WTC11 (cell line): ENCODE results near the gene MSI2.

Experiments used
- CREB1 ChIP-seq: sonication (generic); formaldehyde crosslinking; IDR thresholded peaks from 2 replicates; pipeline ENCODE4 v1.8.0; 2023; ENCODE audit warnings: mild to moderate bottlenecking, missing genetic modification reagents
- FOXJ3 ChIP-seq: sonication (generic); formaldehyde crosslinking; IDR thresholded peaks from 2 replicates; pipeline ENCODE4 v1.9.0; 2021; ENCODE audit warnings: missing genetic modification reagents, mild to moderate bottlenecking, borderline replicate concordance
- NFYB ChIP-seq: sonication (generic); formaldehyde crosslinking; conservative IDR thresholded peaks from 2 replicates; pipeline ENCODE4 v1.8.0; 2022; ENCODE audit warnings: low read depth, missing genetic modification reagents
- ZNF423 ChIP-seq: fragments of 250-450 bp; sonication (Bioruptor Pico); IDR thresholded peaks from 2 replicates; pipeline ENCODE4 v2.1.2; 2022; ENCODE audit warnings: mild to moderate bottlenecking, moderate library complexity
- TF ChIP-seq, protein P1 (sequence below): fragments of 200-600 bp; IDR thresholded peaks from 2 replicates; pipeline ENCODE4 v1.8.0; 2022; ENCODE audit warnings: antibody characterized with exemption
- TF ChIP-seq, protein P2 (sequence below): sonication (generic); formaldehyde crosslinking; IDR thresholded peaks from 2 replicates; pipeline ENCODE4 v1.8.1; 2023; ENCODE audit warnings: mild to moderate bottlenecking, missing genetic modification reagents, moderate library complexity
- TF ChIP-seq, protein P3 (sequence below): sonication (generic); formaldehyde crosslinking; IDR thresholded peaks from 2 replicates; pipeline ENCODE4 v1.8.1; 2022; ENCODE audit warnings: low read depth, mild to moderate bottlenecking, moderate library complexity, missing genetic modification reagents, borderline replicate concordance
- TF ChIP-seq, protein P4 (sequence below): sonication (generic); formaldehyde crosslinking; IDR thresholded peaks from 2 replicates; pipeline ENCODE4 v1.8.1; 2022; ENCODE audit warnings: missing genetic modification reagents, borderline replicate concordance
- TF ChIP-seq, protein P5 (sequence below): sonication (generic); formaldehyde crosslinking; conservative IDR thresholded peaks from 2 replicates; pipeline ENCODE4 v1.8.1; 2023; ENCODE audit warnings: mild to moderate bottlenecking, low read depth, missing genetic modification reagents, moderate library complexity
- TF ChIP-seq, protein P6 (sequence below): sonication (generic); formaldehyde crosslinking; IDR thresholded peaks from 2 replicates; pipeline ENCODE4 v1.8.0; 2022; ENCODE audit warnings: missing genetic modification reagents
- TF ChIP-seq, protein P7 (sequence below): sonication (generic); formaldehyde crosslinking; IDR thresholded peaks from 2 replicates; pipeline ENCODE4 v1.8.0; 2022; ENCODE audit warnings: mild to moderate bottlenecking, missing genetic modification reagents

DNA sequence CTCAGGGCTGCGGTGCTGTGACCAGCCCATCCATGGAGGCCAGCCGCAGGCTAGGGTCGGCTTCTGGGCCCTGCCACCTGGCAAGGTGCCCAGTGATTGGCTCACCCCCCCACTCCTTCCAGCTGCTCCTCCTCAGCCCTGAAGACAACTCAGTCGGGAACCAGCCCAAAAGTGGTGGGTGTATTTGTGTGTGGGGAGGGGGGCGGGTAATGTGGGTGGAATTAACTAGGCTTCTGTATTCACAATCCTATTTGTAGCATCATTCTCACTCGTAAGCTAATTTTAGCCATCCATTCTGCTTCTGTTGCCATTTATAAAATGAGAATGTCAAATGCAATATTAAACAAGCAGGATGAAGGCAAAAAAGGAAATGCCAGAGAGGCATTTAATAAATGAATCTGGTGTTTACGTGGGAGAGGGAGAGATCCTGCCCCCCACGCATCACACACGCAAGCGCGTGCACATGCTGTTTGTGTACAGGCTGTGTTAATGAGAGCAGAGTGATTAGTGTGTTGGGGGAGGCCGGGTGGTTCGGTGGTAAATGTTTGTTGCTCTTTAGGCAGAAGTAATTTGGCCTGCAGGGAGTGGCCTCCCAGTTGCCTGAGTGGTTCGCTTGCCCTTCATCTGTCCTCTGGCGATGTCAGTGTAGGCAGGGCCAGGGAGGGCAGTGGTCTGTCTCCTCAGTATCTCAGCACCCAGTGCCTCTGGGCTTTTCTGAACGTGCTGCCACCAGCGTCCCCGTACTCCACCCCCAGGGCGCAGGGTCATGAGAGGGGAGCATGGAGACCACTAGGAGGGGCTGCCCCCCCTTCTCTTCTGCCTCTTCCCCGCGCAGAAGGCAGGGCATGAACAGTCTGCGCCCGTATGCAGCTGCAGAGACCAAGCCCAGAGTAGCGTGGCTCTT lies 348.7 kb downstream of the MSI2 start:
- TF ChIP-seq, protein P1, sequence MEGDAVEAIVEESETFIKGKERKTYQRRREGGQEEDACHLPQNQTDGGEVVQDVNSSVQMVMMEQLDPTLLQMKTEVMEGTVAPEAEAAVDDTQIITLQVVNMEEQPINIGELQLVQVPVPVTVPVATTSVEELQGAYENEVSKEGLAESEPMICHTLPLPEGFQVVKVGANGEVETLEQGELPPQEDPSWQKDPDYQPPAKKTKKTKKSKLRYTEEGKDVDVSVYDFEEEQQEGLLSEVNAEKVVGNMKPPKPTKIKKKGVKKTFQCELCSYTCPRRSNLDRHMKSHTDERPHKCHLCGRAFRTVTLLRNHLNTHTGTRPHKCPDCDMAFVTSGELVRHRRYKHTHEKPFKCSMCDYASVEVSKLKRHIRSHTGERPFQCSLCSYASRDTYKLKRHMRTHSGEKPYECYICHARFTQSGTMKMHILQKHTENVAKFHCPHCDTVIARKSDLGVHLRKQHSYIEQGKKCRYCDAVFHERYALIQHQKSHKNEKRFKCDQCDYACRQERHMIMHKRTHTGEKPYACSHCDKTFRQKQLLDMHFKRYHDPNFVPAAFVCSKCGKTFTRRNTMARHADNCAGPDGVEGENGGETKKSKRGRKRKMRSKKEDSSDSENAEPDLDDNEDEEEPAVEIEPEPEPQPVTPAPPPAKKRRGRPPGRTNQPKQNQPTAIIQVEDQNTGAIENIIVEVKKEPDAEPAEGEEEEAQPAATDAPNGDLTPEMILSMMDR = no peak
- TF ChIP-seq FOXJ3 (CRISPR knock-in tag) (no peak), NFYB (no peak), CREB1 (CRISPR knock-in tag) (no peak), ZNF423 (CRISPR knock-in tag) (no peak)
- TF ChIP-seq, protein P2, sequence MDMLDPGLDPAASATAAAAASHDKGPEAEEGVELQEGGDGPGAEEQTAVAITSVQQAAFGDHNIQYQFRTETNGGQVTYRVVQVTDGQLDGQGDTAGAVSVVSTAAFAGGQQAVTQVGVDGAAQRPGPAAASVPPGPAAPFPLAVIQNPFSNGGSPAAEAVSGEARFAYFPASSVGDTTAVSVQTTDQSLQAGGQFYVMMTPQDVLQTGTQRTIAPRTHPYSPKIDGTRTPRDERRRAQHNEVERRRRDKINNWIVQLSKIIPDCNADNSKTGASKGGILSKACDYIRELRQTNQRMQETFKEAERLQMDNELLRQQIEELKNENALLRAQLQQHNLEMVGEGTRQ (CRISPR knock-in tag) = no peak
- TF ChIP-seq, protein P3, sequence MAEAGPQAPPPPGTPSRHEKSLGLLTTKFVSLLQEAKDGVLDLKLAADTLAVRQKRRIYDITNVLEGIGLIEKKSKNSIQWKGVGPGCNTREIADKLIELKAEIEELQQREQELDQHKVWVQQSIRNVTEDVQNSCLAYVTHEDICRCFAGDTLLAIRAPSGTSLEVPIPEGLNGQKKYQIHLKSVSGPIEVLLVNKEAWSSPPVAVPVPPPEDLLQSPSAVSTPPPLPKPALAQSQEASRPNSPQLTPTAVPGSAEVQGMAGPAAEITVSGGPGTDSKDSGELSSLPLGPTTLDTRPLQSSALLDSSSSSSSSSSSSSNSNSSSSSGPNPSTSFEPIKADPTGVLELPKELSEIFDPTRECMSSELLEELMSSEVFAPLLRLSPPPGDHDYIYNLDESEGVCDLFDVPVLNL (CRISPR knock-in tag) = no peak
- TF ChIP-seq, protein P4, sequence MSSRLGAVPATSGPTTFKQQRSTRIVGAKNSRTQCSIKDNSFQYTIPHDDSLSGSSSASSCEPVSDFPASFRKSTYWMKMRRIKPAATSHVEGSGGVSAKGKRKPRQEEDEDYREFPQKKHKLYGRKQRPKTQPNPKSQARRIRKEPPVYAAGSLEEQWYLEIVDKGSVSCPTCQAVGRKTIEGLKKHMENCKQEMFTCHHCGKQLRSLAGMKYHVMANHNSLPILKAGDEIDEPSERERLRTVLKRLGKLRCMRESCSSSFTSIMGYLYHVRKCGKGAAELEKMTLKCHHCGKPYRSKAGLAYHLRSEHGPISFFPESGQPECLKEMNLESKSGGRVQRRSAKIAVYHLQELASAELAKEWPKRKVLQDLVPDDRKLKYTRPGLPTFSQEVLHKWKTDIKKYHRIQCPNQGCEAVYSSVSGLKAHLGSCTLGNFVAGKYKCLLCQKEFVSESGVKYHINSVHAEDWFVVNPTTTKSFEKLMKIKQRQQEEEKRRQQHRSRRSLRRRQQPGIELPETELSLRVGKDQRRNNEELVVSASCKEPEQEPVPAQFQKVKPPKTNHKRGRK (CRISPR knock-in tag) = no peak
- TF ChIP-seq, protein P5, sequence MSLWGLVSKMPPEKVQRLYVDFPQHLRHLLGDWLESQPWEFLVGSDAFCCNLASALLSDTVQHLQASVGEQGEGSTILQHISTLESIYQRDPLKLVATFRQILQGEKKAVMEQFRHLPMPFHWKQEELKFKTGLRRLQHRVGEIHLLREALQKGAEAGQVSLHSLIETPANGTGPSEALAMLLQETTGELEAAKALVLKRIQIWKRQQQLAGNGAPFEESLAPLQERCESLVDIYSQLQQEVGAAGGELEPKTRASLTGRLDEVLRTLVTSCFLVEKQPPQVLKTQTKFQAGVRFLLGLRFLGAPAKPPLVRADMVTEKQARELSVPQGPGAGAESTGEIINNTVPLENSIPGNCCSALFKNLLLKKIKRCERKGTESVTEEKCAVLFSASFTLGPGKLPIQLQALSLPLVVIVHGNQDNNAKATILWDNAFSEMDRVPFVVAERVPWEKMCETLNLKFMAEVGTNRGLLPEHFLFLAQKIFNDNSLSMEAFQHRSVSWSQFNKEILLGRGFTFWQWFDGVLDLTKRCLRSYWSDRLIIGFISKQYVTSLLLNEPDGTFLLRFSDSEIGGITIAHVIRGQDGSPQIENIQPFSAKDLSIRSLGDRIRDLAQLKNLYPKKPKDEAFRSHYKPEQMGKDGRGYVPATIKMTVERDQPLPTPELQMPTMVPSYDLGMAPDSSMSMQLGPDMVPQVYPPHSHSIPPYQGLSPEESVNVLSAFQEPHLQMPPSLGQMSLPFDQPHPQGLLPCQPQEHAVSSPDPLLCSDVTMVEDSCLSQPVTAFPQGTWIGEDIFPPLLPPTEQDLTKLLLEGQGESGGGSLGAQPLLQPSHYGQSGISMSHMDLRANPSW = no peak
- TF ChIP-seq, protein P6, sequence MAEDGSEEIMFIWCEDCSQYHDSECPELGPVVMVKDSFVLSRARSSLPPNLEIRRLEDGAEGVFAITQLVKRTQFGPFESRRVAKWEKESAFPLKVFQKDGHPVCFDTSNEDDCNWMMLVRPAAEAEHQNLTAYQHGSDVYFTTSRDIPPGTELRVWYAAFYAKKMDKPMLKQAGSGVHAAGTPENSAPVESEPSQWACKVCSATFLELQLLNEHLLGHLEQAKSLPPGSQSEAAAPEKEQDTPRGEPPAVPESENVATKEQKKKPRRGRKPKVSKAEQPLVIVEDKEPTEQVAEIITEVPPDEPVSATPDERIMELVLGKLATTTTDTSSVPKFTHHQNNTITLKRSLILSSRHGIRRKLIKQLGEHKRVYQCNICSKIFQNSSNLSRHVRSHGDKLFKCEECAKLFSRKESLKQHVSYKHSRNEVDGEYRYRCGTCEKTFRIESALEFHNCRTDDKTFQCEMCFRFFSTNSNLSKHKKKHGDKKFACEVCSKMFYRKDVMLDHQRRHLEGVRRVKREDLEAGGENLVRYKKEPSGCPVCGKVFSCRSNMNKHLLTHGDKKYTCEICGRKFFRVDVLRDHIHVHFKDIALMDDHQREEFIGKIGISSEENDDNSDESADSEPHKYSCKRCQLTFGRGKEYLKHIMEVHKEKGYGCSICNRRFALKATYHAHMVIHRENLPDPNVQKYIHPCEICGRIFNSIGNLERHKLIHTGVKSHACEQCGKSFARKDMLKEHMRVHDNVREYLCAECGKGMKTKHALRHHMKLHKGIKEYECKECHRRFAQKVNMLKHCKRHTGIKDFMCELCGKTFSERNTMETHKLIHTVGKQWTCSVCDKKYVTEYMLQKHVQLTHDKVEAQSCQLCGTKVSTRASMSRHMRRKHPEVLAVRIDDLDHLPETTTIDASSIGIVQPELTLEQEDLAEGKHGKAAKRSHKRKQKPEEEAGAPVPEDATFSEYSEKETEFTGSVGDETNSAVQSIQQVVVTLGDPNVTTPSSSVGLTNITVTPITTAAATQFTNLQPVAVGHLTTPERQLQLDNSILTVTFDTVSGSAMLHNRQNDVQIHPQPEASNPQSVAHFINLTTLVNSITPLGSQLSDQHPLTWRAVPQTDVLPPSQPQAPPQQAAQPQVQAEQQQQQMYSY (CRISPR knock-in tag) = no peak
- TF ChIP-seq, protein P7, sequence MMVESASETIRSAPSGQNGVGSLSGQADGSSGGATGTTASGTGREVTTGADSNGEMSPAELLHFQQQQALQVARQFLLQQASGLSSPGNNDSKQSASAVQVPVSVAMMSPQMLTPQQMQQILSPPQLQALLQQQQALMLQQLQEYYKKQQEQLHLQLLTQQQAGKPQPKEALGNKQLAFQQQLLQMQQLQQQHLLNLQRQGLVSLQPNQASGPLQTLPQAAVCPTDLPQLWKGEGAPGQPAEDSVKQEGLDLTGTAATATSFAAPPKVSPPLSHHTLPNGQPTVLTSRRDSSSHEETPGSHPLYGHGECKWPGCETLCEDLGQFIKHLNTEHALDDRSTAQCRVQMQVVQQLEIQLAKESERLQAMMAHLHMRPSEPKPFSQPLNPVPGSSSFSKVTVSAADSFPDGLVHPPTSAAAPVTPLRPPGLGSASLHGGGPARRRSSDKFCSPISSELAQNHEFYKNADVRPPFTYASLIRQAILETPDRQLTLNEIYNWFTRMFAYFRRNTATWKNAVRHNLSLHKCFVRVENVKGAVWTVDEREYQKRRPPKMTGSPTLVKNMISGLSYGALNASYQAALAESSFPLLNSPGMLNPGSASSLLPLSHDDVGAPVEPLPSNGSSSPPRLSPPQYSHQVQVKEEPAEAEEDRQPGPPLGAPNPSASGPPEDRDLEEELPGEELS = no peak
